Panc1 (cell line): ENCODE measurements around the gene HSP90AB1. TPM values are rescaled to one million over a fixed set of nuclear protein-coding genes. Genes with fewer than 3 reads are reported as not detected.

Source experiments
- ATAC-seq: fragments of 200-7000 bp; cut with Tn5 transposase; 2 replicates; pipeline ENCODE4 v1.9.1; 2020; ENCODE audit warnings: mild to moderate bottlenecking, moderate library complexity
- BruUV-seq: library from RNA; stranded (reverse); fragments of 400-500 nt; replicated peaks from 2 replicates; lab custom pipeline; 2021; lab: Mats Ljungman, UMichigan
- CTCF ChIA-PET: fragments of 300-600 bp; sonication (Branson Sonifier 250); formaldehyde crosslinking; loops from one replicate; lab custom pipeline; 2022; ENCODE audit warnings: antibody characterized with exemption; lab: Charles Lee
- POLR2A ChIA-PET: fragments of 300-600 bp; sonication (Branson Sonifier 250); formaldehyde crosslinking; loops from one replicate; lab custom pipeline; 2022; ENCODE audit warnings: antibody characterized with exemption; lab: Charles Lee
- DNase-seq: peaks from one replicate; pipeline ENCODE4 v3.0.0-alpha.2; 2010; ENCODE audit warnings: low read depth, low spot score
- H3K27ac ChIP-seq: 2 replicates; pipeline ENCODE4 v1.5.1; 2011; ENCODE audit warnings: mild to moderate bottlenecking, low read length, inconsistent platforms
- H3K27me3 ChIP-seq: fragments of 200-500 bp; sonication (Bioruptor generic); 2 replicates; pipeline ENCODE4 v1.6.0; 2014; ENCODE audit warnings: low read length, inconsistent platforms; ENCODE audit not compliant: control insufficient read depth, insufficient read depth
- H3K36me3 ChIP-seq: fragments of 200-500 bp; sonication (Bioruptor generic); 2 replicates; pipeline ENCODE4 v1.5.1; 2014; ENCODE audit warnings: inconsistent platforms, mild to moderate bottlenecking, low read length, moderate library complexity; ENCODE audit not compliant: control insufficient read depth, insufficient read depth
- H3K4me1 ChIP-seq: 2 replicates; pipeline ENCODE4 v1.5.1; 2011; ENCODE audit warnings: inconsistent platforms, mild to moderate bottlenecking, low read length, moderate library complexity; ENCODE audit not compliant: control insufficient read depth, insufficient read depth
- H3K4me3 ChIP-seq, 2 experiments: 2 replicates each; pipeline ENCODE4 v1.5.1; 2011 to 2012; ENCODE audit warnings: low read depth in 2 of 2, low read length in 2 of 2, mild to moderate bottlenecking in 2 of 2, inconsistent platforms in 1 of 2, moderate library complexity in 1 of 2
- H3K9me3 ChIP-seq: fragments of 200-500 bp; sonication (Bioruptor generic); 2 replicates; pipeline ENCODE4 v1.5.1; 2014; ENCODE audit warnings: low read depth, mild to moderate bottlenecking, inconsistent platforms, low read length, moderate library complexity; ENCODE audit not compliant: control insufficient read depth, insufficient read depth
- CTCF ChIP-seq: fragments of 450-650 bp; IDR thresholded peaks from 2 replicates; pipeline ENCODE4 v1.5.1; 2017; ENCODE audit warnings: mild to moderate bottlenecking
- POLR2AphosphoS5 ChIP-seq: IDR thresholded peaks from 2 replicates; pipeline ENCODE4 v1.6.1; 2012; ENCODE audit warnings: mild to moderate bottlenecking, low read depth, low read length, moderate library complexity
- REST ChIP-seq, 2 experiments: IDR thresholded peaks; 2 replicates each; pipeline ENCODE4 v1.6.1; 2011 to 2012; ENCODE audit warnings: low read depth in 2 of 2, control low read depth in 1 of 2, low read length in 1 of 2, mild to moderate bottlenecking in 1 of 2, moderate library complexity in 1 of 2; ENCODE audit not compliant: insufficient read depth in 1 of 2
- SIN3A ChIP-seq: IDR thresholded peaks from 2 replicates; pipeline ENCODE4 v1.6.1; 2012; ENCODE audit warnings: low read depth, mild to moderate bottlenecking, low read length, moderate library complexity, borderline replicate concordance; ENCODE audit not compliant: insufficient read depth
- TCF7L2 ChIP-seq: IDR thresholded peaks from 2 replicates; pipeline ENCODE4 v1.6.1; 2011; ENCODE audit warnings: mild to moderate bottlenecking, low read depth, low read length, inconsistent platforms
- in situ Hi-C: cut with HindIII; loops from 2 replicates; pipeline ENCODE4 v1.10.0; 2016; ENCODE audit warnings: low sequenced_read_pairs, low pct_unique_long_range_greater_than_20kb
- intact Hi-C: fragments of 100-400 bp; cut with micrococcal nuclease; formaldehyde crosslinking; loops from one replicate; pipeline ENCODE4 v1.10.0; 2022; ENCODE audit not compliant: unreplicated experiment
- total RNA-seq: library from RNA; stranded (reverse); gene quantifications from one replicate; pipeline ENCODE4 v1.2.1, GENCODE V29; 2021; ENCODE audit not compliant: unreplicated experiment

HSP90AB1 gene
- total RNA-seq, 1 experiment from 2014 or later = 1,253 TPM

- H3K9me3 ChIP-seq = no peaks in the 10 kb centered on the region
- peaks cover 54% of the 10 kb centered on the region for H3K4me1 ChIP-seq
- in situ Hi-C loops = no loop called here
- BruUV-seq = no TSS peak
- H3K36me3 ChIP-seq = no peaks in the 10 kb centered on the region
- ATAC-seq (no peak), DNase-seq (no peak)
- no peaks in the 10 kb centered on the region for H3K27me3 ChIP-seq
- ChIA-PET POLR2A (interaction anchor here (0.6 to 0.8 kb wide), 3 partner anchors 37 to 1240 kb away, joined by 3 to 13 read pairs (median 7); no protein-coding TSS in a partner anchor), CTCF (no interaction called here)
- peak overlapping the region; percentile 57 for H3K4me3 ChIP-seq
- TF ChIP-seq CTCF (no peak), TCF7L2 (no peak), SIN3A (no peak), REST (IDR thresholded peaks at IDR 0.05; ENCODE audit: insufficient read depth in 1 of 2, low read depth in 2 of 2, low read length in 1 of 2) (no peak), POLR2AphosphoS5 (no peak)
- H3K27ac ChIP-seq = peak overlapping the region; percentile 78
- intact Hi-C loops = loop anchor here (5.0 kb wide), 1 partner anchor 43 kb away; no protein-coding TSS in a partner anchor
Measured at GRCh38 chr6:44219815-44220784, 26.8 kb upstream of the HSP90AB1 start.

GRCh38 chr6:44220913-44221290 lies 26.0 kb upstream of the HSP90AB1 start:
- peak overlapping the region; percentile 78 for H3K27ac ChIP-seq
- no TSS peak for BruUV-seq

More at GRCh38 chr6:44220913-44221290, 26.0 kb upstream of the HSP90AB1 start:
- Histone ChIP-seq H3K4me3 (peak overlapping the region in 1 of 2 experiments; percentile 83; a peak in 2 of 4 replicates), H3K4me1 (peaks cover 61% of the 10 kb centered on the region), H3K36me3 (no peaks in the 10 kb centered on the region), H3K27me3 (no peaks in the 10 kb centered on the region), H3K9me3 (no peaks in the 10 kb centered on the region)
- ChIA-PET POLR2A (no interaction called here), CTCF (interaction anchor here (1.0 kb wide), 2 partner anchors 14 to 34 kb away, joined by 3 to 4 read pairs; no protein-coding TSS in a partner anchor)
- TF ChIP-seq POLR2AphosphoS5 (no peak), TCF7L2 (no peak), REST (IDR thresholded peaks at IDR 0.05; ENCODE audit: insufficient read depth in 1 of 2, low read depth in 2 of 2, low read length in 1 of 2) (no peak), SIN3A (no peak), CTCF (no peak)
- in situ Hi-C loops (no loop called here), intact Hi-C loops (loop anchor here (5.0 kb wide), 1 partner anchor 44 kb away; no protein-coding TSS in a partner anchor)
- no peak for ATAC-seq
- DNase-seq = no peak
